HG02588 (cell line): ENCODE results near the gene ILKAP.

Experiments
- ATAC-seq: cut with Tn5 transposase; IDR thresholded peaks from one replicate; pipeline ENCODE4 v1.9.1; 2021; ENCODE audit warnings: mild to moderate bottlenecking, moderate library complexity; ENCODE audit not compliant: unreplicated experiment

Gene ILKAP

DNA sequence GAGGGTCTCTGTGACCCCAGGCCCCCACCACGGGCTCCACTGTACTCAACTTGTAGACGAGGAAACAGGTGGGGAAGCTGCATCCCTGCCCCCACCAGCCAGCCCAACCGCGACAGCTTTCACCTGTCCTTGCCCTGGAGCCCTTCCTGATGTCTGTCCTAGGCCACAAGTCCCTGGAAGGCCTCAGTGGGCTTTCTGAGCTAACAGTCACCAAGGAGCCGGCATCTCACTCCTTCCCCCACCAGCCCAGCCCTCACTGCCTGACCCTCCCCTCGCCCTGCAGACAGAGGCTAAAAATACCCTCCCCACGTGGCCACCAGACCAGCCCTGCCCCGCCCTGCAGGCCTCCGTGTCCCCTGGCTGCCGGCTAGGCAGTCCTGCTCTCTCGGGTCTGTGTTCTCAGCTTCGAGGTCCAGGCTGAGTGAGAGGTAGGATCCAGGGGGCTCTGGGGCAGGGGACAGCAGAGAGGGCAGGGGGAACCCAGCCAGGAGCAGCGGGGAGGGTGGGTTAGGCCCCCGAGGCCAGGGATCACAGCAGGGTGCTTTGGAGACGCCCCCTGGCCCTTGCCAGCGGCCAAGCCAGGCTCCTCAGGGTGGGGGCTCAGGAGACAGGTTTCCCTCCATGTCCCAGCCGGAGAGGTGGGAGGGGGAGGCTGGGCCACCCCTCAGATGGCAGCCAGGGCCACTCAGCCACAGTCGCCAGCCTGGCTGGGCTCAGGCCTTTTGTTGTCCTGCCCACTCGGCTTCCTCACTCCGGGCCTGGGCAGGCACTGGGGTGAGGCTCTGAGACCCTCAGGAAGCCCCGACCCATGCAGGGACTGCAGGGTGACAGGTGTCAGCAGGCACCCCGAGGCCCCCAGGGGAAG lies 64.9 kb downstream of the ILKAP start, which contains the start of gene KLHL30:
Gene KLHL30, plus strand, starts transcription at position 338 of the 865 bp plus-strand sequence. CDS start 2,087 bp downstream, outside the sequence.
- ATAC-seq, result no peak

DNA sequence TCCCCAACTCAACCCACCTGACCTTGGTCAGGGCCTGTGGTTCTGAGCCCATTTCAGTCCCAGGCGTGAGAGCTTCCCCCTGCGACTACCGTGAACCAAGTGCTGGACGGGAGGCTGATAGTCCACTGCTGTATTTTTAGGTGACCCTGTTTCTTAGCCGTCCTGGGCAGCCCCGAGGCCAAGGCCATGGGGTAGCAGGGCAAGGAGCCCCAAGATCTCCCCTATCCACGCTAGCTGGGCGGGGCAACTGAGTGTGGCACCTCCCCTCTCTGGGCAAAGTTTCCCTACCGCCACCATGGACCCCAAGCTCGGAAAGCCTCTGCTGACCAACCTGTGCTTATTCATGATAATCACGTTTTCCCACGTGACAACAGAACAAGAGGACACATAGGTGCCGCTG lies 65.6 kb downstream of the ILKAP start:
- ATAC-seq, result no peak

DNA sequence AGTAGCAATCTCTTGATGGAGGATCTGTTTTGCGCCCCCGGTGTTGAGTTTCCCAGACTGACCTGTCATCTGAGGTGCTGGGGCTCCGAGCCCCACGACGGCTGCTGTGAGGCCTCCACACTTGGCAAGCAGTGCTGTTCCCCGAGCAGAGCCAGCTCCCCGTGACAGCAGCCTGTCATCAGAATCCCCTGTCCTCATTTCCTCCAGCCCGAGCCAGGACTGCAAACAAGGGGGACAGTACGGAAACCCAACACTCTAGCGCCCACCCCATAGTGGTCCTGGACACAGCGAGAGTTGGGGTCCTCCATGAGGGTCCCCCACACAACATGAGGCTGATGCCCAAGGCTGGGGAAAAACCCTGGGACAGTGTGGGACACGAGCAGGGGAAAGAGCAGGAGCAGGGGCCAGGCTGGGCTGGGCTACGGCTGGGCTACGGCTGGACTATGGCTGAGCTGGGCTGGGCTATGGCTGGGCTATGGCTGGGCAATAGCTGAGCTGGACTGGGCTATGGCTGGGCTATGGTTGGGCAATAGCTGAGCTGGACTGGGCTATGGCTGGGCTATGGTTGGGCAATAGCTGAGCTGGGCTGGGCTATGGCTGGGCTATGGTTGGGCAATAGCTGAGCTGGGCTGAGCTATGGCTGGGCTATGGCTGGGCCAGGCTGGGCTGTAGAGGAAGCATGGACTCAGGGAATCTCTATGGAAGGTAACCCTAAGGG lies 66.5 kb downstream of the ILKAP start:
- no peak for ATAC-seq

DNA sequence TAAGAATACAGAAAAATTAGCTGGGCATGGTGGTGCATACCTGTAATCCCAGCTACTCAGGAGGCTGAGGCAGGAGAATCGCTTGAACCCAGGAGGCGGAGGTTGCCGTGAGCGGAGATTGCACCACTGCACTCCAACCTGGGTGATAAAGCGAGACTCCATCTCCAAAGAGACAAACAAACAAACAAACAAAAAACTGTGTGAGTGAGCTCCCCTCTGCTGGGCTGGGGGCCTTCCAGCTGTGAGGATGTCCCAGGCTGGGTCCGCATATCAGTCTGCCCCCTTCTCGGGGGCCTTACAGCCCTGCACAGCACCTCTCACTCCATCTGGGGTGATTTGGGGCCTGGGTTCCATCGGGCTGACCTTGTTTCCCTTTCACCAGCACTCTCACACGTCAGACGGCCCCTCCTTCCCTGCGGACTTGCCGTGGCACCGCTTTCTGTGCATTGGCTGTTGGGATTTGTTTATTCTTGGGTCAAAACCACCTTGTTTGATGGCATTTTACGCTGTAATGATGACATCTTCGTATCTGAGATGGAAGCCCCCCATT lies 67.8 kb downstream of the ILKAP start:
- ATAC-seq, result no peak

DNA sequence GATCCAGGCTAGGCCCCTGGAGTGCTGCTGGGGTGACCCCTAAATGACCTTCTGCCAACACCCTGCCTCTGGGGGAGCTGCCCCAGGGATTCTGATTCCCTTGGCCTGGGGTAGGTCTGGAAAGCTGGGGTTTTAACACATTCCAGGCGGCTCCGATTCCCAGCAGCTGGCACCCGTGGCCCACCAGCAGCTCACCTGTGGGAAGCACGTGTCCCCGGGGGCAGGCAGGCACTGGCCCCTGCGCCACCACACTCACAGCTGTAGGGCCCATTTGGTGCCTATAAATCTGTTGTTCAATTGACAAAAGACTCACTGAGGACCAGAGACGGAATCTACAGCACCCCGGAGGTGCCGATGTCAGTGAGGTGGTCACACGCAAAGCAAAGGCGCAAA lies 69.1 kb downstream of the ILKAP start:
- no peak for ATAC-seq

DNA sequence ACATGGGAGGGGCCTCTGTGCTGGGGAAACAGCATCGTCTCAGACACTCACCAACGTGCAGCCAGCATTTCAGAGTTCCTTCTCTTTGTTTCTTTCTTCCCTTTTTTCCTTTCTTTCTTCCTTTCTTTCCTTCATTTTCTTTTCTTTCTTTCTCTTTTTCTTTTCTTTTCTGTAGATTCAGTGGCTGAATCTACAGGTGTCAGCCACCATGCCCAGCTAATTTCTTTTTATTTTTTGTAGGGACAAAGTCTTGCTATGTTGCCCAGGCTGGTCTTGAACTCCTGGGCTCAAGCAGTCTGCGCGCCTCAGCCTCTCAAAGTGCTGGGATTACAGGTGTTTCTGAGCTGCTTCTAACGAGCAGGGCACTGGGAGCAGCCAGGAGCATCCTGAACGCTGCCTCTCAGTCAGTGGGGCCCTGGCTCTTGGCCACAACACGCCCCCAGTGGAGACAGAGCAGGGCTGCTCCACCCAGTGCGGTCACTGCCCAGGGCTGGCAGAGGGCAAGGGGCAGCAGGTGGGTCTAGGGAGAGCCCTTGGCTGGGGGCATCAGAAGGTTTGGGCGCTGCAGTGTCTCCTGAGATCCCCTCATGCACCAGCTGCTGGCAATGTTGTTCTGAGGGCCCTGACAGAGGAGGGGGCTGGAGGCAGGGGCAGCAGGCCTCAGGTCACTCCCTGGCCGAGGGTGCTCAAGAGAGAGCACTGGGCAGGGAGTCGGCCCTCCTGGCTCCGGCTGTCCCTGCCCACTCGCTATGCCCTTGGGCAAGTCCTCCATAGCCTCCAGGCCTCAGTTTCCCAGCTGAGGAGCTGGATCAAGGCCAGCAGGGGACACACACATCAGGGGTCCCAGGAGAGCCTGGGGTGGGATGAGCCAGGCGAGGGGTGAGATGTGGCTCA lies 69.7 kb downstream of the ILKAP start:
- ATAC-seq, result no peak

- ATAC-seq, result no peak
These were observed 70.7 kb downstream of the ILKAP start for GRCh38 chr2:238132463-238133450.

DNA sequence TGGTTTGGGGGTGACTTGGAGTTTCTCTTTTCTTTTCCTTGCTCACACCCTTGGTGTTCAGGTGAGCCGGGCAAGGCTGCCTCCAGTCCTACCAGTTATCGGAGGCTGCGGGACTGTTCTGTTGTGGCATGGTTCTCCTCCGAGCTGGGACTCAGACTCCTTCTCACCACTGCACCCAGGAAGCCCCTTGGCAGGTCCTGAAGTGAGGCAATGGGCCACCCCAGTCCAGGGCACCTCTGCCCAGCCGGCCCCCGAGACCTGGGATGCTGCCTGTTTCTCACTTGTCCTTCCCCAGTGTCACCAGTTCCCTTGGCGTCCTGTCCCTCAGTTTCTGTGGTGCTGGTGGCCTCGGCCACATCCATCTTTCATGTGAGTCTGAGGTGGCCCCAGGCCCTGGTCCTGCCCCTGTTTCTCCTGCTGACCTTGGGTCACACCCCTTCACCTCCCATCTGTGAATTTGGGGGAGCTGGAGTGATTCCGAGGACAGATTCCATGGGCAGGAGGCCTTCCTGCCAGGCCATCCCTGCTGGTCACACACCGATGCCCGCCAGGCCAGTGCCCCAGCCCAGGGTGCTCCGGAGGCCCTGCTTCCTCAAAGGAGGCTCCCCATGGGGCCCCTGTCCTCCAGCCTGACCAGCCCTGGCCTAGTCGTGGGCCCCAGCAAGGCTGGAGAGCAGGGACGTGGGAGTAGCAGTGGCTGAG lies 71.6 kb downstream of the ILKAP start:
- ATAC-seq, result no peak

DNA sequence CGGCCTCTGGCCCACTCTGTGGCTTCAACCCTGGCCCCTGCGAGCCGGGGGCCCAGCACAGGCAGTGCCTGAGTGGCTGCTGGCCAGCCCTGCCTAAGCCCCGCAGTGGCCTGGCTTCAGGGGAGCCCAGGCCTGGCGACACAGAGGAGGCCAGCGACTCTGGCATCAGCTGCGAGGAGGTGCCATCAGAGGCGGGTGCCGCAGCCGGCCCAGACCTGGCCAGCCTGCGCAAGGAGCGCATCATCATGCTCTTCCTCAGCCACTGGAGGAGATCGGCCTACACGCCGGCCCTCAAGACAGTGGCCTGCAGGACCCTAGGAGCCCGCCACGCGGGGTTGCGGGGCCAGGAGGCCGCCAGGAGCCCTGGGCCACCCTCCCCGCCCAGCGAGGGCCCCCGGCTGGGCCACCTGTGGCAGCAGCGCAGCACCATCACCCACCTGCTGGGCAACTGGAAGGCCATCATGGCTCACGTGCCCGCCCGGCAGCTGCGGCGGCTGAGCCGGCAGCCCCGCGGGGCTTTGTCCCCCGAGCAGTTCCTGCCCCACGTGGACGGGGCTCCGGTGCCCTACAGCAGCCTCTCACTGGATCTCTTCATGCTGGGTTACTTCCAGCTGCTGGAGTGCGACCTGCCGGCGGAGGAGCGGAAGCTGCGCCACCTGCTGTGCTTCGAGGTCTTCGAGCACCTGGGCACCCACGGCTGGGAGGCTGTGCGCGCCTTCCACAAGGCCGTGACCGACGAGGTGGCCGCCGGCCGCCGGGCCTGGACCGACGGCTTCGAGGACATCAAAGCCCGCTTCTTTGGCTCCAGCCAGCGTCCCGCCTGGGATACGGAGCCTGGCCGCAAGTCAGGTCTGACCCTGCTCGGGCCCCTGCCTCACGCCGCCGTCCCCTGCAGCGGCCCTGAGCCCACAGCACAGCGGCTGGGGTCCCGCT lies 72.5 kb downstream of the ILKAP start:
- no peak for ATAC-seq

- ATAC-seq, result no peak
These were observed 73.3 kb downstream of the ILKAP start for GRCh38 chr2:238130111-238130695.

- ATAC-seq, result no peak
These were observed 74.1 kb downstream of the ILKAP start for GRCh38 chr2:238129166-238130010.

- ATAC-seq, result no peak
These were observed 74.9 kb downstream of the ILKAP start for GRCh38 chr2:238128534-238129001.

DNA sequence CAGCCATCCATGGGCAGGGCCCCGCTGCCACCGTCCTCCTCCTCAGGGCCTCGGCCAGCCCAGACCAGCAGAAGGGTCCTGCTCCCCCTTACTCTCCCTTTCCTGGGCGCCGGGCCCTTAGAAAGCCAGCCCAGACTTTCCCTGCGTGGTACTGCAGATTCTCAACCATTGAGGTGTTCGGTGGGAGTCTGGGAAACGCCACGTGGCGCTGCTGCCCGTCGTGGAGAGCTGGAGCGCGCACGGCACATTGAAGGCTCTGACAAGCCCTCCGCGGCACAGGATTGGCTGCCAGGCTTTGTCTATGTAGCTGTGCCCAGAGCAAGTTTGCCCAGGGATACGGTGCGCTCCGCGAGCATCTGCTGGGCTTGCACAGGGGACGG lies 75.4 kb downstream of the ILKAP start:
- no peak for ATAC-seq

DNA sequence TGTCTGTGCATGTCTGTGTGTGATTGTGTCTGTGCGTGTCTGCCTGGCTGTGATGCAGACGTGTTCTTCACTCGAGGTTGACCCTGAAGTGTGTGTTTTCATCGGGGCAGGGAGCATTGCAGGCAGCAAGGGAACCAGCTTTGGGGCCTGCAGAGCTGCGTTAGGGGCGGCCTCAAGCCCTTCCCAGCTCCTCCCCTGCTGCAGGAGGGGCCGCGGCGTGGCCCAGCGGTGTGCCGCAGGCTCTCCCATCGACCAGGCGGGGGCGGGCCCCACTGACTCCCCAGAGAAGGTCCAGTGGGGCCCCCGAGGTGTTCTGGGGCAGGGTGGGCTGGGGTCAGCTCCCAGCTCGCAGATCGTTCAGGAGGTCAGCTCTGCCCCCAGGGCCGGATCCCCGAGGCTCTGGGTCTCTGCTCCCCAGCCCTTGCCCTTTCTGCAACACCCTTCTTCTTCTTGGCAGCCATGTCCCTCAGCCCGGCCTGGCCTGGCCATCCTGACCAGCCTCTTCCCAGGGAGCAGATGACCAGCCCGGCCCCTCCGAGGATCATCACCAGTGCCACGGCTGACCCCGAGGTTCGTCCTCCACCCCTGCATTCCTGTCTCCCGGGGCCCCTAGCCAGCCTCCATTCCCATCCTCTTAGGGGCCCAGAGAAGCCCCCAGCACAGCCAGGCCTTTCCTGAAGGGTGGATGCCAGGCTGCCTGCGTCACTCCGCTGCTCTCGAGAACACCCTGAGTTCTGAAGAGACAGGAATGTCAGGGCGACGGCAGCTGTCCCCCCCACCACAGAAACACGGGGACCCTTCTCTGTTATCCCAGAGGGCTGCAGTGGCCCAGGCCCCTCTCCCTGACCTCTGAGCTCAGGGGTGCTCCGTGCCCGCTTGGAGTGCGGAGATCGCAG lies 76.1 kb downstream of the ILKAP start:
- no peak for ATAC-seq

GRCh38 chr2:238126775-238127164 lies 76.7 kb downstream of the ILKAP start:
- ATAC-seq, result no peak

GRCh38 chr2:238126338-238126737 lies 77.2 kb downstream of the ILKAP start:
- no peak for ATAC-seq
